GM18505 (cell line): ENCODE results near the gene UFSP1.
A peak's percentile ranks its signal among the peaks of the same experiment; 100 is the strongest.

Experiments used
- ATAC-seq: cut with Tn5 transposase; IDR thresholded peaks from one replicate; pipeline ENCODE4 v1.9.1; 2021; ENCODE audit not compliant: unreplicated experiment
- POLR2A ChIP-seq: IDR thresholded peaks from 4 replicates; pipeline ENCODE4 v1.6.1; 2011; ENCODE audit warnings: borderline replicate concordance; ENCODE audit not compliant: insufficient read depth, insufficient read length; ENCODE audit errors: extremely low read depth

The UFSP1 gene

DNA sequence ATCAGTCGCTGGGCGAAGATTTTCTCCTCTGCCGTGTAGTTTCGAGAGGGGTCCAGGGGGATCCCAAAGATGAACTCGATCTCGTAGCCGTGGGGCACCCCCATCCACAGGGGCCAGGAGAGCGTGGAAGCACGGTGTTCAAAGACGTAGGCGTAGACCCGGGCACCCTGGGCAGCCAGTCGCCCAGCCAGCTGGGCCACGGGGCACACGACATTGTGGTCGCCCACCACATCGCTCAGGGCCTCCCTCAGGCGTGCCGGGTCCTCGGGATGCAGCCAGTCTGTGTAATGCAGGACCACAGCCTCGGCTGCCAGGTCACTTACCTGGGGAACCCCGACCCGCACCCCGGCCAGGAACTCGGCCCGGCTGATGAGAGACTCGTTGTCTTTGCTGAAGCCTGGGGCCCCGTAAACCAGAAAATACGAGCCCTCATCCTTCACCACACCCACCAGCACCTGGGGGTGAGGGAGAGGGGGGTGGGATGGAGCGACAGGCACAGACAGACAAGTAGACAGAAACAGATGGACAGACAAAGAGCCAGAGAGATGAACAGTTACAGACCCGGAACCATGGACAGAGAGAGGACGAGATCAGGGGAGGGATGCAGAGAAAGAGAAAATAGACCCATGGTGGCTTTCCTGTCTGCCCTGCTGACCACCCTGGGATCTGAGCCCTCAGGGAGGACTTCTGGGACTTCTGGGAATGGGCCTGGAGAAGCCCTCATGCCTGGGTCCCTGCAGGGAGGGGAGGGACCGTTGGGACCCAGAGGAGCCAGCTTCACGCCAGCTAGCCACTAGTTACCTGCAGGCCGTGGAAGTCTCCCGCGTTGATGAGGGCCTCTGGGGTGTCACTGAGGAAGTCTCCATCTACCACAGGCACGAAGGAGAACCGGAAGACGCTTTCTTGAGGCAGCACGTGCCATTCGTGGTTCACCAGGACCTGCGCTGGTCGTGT is 3.1 kb upstream of the UFSP1 start:
- TF ChIP-seq POLR2A, result no peak

DNA sequence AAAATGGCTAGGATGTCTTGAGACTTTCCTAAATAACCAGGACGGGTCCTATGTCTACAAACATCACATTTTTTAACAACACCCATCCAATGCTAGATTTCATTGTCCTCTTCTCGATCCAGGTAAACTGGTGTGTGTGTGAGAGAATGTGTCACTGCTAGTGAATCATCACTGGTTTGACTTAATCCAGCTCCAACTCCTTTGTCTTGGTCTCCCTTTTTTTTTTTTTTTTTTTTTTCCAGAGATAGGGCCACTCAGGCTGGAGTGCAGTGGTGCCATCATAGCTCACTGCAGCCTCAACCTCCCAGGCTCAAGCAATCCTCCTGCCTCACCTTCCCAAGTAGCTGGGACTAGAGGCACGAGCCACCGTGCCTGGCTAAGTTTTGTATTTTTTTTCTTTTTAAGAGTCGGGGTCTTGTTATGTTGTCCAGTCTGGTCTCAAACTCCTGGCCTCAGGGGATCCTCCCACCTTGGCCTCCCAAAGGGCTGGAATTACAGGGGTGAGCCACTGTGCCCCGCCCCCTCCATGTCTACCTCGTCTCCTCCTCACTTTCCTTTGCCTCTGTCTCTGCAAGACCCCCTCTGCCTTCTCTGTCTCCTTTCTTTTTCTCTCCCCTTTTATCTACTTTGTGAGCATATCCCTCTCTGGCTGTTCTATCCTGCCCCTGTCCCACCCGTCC is 2.2 kb upstream of the UFSP1 start:
- no peak for ATAC-seq
- no peak for TF ChIP-seq POLR2A

More for the DNA sequence above, 3.1 kb upstream of the UFSP1 start:
- ATAC-seq, result no peak

DNA sequence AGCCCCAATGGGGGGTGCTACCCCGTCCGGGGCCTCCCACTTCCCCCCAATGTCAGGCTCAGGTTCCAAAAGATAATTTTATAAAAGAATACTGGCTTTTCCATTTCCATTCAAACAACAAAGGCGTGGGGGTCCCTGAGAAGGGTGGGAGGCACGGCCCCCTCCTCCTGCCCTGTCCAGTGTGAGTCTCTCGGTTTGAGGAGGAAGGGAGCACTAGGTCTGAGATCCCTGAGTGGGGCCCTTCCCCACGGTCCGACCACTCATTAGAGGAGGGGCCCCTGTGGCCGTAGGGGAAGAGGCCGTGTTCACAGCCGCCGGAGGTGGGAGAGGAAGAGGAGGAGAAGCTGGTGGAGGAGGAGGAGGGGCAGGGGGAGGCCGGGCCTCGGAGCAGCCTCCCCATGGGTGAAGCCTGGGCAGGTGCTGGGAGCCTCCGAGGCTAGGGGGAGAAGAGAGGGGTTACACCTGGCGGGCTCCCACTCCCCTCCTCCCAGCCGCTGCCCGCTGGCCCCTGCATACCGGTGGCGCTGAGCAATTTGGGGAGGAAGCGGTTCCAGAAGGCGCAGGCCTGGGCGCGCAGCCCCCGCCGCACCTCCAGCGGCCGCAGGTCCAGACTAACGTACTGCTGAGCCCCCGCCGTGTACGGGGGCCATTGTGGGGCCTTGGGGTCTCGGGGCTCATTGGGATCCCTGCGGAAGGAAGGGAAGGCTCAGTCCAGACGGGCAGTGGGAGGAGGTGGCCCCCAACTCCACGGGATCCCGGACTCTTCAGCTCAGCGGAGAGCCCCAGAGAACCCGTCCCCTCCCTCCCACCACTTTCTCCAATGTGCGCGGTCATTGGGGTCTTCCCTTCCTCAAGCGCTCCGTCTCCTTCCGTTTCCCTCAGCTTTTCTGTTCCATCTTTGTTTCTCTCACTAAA is 1.4 kb upstream of the UFSP1 start:
- no peak for TF ChIP-seq POLR2A
- no peak for ATAC-seq

DNA sequence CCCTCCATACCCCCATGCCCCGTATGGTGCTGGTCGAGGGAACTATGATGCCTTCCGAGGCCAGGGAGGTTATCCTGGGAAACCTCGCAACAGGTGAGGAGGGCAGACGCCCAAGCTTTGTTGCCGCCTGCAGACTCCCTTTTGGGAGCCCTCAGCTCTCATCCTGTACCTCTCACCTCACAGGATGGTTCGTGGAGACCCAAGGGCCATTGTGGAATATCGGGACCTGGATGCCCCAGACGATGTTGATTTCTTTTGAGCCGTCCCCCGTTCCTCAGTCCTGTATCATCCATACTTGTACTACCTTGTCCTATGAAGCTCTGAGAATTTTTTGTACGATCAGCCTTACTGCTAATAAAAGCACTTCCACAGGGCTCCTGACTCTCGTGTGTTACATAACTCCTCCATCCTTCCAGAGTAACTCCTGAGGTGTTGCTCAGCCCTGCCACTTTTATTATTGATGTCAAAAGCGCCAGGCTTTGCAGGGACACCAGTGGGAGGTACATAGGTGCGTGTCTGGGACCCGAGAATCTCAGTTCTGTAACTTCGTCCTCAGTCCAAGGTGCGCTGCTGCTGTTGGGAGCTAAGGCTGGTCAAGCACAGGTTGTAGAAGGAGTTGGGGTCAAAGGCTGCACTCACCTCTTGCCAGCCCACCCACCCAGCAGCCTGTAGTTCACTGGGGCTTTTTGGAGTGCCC is 1.1 kb downstream of the UFSP1 start:
- no peak for TF ChIP-seq POLR2A
- no peak for ATAC-seq

DNA sequence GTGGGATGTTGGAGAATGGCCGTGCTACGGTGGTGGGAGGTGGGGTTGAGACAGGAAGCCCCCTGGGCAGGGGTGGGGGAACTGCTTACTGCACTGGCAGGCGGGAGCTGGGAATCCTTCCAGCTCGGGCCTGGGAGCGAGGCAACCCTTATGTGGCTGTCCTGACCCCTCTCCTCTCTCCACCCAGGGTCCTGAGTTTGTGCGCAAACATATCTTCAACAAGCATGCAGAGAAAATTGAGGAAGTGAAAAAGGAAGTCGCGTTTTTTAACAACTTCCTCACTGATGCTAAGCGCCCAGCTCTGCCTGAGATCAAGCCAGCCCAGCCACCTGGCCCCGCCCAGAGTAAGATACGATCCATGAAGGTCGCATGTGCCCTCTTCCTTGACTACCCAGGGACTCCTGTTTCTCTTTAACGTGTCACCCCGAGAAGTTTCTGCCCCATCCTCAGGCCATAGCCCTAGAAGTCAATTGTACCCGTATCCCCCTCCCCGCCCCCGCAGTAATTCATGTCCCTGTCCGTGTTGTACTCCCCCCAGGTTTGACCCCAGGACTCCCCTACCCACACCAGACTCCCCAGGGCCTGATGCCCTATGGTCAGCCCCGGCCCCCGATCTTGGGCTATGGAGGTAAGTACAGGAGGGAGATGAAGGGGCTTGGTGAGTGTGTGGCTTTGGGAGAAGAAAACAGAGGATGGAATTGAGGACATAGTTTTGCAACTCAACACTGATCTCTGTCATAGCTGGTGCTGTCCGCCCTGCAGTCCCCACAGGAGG is 1.8 kb downstream of the UFSP1 start:
- ATAC-seq, result peak; percentile 38

DNA sequence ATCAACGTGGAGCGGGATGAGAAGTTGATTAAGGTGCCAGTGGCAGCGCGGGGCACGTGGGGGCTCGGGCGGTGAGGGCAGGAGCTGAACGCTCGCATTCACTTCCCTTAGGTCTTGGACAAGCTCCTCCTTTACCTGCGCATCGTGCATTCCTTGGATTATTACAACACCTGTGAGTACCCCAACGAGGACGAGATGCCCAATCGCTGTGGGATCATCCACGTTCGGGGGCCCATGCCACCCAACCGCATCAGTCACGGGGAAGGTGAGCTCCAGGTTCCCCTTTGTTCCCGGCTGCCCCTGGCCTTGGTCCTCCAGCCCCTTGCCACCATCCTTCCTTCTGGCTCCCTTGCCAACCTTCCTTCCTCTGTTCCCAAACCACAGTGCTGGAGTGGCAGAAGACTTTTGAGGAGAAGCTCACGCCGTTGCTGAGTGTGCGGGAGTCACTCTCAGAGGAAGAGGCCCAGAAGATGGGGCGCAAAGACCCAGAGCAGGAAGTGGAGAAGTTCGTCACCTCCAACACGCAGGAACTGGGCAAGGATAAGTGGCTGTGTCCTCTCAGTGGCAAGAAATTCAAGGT is 2.5 kb downstream of the UFSP1 start:
- no peak for TF ChIP-seq POLR2A
- ATAC-seq, result no peak

More for the DNA sequence above, 1.8 kb downstream of the UFSP1 start:
- peak; percentile 55 for TF ChIP-seq POLR2A

DNA sequence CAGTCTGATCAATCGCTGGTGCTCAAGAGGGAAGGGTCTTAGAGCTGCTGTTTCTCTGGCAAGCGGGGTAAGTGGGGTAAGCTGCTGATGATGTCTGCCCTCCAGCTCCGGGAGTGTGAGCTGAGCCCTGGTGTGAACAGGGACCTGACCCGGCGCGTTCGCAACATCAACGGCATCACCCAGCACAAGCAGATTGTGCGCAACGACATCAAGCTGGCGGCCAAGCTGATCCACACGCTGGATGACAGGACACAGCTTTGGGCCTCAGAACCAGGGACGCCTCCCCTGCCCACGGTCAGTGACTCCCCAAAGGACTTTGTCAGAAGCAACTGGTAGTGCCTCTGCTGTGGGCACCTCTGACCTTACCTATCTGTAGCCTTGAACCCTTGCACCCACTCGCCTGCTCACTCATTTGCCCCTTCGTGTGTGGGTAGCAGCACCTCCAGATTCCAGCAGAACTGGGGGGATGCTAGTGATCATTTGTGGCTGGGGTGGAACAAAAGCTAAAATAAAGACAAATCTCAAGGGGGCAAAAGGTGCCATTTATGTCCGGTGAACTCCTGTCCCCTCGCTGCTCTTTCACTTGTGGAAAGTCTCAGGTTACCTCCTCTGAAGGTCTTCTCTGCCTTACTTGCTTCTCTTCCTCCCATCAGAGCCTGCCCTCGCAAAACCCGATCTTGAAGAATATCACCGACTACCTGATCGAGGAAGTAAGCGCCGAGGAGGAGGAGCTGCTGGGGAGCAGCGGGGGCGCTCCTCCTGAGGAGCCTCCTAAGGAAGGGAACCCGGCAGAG is 3.2 kb downstream of the UFSP1 start:
- no peak for TF ChIP-seq POLR2A
- ATAC-seq, result no peak

DNA sequence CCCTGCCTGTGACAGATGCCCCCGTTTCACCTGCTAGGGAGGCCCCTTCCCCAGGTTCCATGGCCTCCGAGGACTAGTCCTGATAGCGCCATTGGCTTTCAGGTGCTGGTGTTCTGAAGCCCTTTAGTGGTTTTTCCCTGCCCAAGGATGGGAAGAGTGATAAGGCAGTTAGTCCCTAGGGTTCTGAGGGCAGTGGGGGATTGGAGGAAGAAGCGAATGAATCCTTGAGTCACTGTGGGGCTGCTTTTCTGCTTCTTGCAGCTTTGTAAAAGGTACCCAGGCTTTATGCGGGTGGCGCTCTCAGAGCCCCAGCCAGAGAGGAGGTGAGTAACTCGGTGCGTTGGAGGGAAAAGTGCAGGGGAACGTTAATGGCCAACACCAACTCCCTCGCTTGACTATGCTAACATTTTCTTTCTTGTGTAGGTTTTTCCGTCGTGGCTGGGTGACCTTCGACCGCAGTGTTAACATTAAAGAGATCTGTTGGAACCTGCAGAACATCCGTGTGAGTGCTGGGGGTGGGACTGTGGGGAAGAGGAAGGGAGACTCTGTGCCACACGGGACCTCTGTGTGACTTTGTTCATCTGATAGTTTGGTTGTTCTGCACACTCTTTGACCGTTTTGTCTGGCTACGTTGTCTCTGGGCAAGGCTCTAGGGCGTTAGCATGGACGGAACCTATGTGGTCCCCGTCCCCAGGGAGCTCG is 3.9 kb downstream of the UFSP1 start:
- TF ChIP-seq POLR2A, result no peak
- no peak for ATAC-seq

DNA sequence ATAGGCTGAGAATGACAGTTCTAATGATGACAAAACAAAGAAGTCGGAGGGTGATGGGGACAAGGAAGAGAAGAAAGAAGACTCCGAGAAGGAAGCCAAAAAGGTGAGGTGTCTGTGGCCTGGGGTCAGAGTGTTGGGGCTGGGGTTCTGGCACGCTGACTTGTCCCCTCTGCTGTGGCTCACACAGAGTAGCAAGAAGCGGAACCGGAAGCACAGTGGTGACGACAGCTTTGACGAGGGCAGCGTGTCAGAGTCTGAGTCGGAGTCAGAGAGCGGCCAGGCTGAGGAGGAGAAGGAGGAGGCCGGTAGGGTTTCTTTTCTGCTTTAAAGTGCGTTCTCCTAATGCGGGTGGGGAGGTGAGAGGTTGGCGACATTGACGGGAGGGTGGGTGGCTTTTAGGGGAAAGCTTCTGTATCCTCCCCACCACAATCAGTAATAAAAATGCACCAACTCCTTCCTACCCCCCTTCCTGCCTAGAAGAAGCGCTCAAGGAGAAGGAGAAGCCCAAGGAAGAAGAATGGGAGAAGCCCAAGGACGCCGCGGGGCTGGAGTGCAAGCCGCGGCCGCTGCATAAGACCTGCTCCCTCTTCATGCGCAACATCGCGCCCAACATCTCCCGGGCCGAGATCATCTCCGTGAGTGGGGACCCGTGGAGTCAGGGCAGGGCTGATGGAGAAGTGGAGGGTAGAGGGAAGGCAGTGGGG is 4.6 kb downstream of the UFSP1 start:
- no peak for ATAC-seq
- no peak for TF ChIP-seq POLR2A
